SU-DHL-6 (cell line): ENCODE measurements around the gene SLC7A6OS.

Source experiments
- EZH2phosphoT487 ChIP-seq: fragments of 200-600 bp; sonication (generic), shearing (Covaris generic); conservative IDR thresholded peaks from 2 replicates; pipeline ENCODE4 v1.6.1; 2018; ENCODE audit warnings: mild to moderate bottlenecking, antibody characterized with exemption, low read length, moderate library complexity, mixed read lengths
- TF ChIP-seq, protein P1 (sequence below): fragments of 200-600 bp; sonication (generic); IDR thresholded peaks from one replicate; pipeline ENCODE4 v1.5.1; 2017; ENCODE audit warnings: antibody characterized with exemption, mild to moderate bottlenecking, low read length, moderate library complexity; ENCODE audit not compliant: insufficient read depth, poor library complexity, severe bottlenecking

DNA sequence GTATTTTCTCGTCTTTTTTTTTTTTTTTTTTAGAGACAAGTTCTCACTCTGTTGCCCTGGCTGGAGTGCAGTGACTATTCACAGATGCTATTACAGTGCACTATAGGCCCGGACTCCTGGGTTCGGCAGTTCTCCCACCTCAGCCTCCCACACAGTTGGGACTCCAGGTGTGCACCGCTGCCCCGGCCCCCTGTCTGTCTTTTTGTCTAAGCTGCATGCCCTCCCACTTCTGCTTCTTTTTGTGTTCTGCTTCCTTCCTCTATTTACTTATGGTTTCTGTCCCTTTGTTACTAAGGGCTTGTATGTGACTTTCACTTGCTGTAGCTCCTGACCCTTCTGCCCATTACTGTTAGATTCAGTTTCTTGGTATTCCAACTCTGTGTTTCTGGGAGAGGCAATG lies 25.9 kb downstream of the SLC7A6OS start:
- TF ChIP-seq, protein P1, sequence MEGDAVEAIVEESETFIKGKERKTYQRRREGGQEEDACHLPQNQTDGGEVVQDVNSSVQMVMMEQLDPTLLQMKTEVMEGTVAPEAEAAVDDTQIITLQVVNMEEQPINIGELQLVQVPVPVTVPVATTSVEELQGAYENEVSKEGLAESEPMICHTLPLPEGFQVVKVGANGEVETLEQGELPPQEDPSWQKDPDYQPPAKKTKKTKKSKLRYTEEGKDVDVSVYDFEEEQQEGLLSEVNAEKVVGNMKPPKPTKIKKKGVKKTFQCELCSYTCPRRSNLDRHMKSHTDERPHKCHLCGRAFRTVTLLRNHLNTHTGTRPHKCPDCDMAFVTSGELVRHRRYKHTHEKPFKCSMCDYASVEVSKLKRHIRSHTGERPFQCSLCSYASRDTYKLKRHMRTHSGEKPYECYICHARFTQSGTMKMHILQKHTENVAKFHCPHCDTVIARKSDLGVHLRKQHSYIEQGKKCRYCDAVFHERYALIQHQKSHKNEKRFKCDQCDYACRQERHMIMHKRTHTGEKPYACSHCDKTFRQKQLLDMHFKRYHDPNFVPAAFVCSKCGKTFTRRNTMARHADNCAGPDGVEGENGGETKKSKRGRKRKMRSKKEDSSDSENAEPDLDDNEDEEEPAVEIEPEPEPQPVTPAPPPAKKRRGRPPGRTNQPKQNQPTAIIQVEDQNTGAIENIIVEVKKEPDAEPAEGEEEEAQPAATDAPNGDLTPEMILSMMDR: no peak
- no peak for TF ChIP-seq EZH2phosphoT487
